ENCODE measurements around the gene LRP5.

LRP5 gene

DNA sequence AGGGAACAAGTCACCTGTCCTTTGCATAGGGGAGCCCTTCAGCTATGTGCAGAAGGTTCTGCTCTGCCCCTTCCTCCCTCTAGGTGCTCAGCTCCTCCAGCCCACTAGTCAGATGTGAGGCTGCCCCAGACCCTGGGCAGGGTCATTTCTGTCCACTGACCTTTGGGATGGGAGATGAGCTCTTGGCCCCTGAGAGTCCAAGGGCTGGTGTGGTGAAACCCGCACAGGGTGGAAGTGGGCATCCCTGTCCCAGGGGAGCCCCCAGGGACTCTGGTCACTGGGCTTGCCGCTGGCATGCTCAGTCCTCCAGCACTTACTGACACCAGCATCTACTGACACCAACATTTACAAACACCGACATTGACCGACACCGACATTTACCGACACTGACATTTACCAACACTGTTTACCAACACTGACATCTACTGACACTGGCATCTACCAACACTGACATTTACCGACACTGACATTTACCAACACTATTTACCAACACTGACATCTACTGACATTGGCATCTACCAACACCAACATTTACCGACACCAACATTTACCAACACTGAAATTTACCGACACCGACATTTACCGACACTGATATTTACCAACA, 76.3 kb downstream of the LRP5 start:
- H3K4me3 ChIP-seq (ENCODE audit: low read depth, low read length), result no peak overlapping the region
- TF ChIP-seq, protein P1, sequence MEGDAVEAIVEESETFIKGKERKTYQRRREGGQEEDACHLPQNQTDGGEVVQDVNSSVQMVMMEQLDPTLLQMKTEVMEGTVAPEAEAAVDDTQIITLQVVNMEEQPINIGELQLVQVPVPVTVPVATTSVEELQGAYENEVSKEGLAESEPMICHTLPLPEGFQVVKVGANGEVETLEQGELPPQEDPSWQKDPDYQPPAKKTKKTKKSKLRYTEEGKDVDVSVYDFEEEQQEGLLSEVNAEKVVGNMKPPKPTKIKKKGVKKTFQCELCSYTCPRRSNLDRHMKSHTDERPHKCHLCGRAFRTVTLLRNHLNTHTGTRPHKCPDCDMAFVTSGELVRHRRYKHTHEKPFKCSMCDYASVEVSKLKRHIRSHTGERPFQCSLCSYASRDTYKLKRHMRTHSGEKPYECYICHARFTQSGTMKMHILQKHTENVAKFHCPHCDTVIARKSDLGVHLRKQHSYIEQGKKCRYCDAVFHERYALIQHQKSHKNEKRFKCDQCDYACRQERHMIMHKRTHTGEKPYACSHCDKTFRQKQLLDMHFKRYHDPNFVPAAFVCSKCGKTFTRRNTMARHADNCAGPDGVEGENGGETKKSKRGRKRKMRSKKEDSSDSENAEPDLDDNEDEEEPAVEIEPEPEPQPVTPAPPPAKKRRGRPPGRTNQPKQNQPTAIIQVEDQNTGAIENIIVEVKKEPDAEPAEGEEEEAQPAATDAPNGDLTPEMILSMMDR (IDR thresholded peaks at IDR 0.05; ENCODE audit: low read depth, low read length), result no peak

DNA sequence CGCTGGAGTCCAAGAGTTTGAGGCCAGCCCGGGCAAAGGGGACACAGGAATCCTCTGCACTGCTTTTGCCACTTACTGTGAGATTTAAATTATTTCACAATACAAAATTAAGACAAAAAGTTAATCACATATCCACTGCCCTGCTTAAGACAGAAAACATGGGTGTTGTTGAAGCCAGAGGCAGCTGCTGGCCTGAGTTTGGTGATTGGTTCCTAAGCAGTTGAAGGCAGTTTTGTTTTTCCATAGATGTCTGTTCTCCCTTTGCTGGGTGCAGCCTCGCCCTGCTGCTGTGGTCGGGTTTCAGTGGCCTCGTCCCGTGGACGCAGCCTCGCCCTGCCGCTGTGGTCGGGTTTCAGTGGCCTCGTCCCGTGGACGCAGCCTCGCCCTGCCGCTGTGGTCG, 77.9 kb downstream of the LRP5 start:
- H3K4me3 ChIP-seq (ENCODE audit: low read depth, low read length), result no peak overlapping the region
- TF ChIP-seq, protein P1 (IDR thresholded peaks at IDR 0.05; ENCODE audit: low read depth, low read length), result no peak

DNA sequence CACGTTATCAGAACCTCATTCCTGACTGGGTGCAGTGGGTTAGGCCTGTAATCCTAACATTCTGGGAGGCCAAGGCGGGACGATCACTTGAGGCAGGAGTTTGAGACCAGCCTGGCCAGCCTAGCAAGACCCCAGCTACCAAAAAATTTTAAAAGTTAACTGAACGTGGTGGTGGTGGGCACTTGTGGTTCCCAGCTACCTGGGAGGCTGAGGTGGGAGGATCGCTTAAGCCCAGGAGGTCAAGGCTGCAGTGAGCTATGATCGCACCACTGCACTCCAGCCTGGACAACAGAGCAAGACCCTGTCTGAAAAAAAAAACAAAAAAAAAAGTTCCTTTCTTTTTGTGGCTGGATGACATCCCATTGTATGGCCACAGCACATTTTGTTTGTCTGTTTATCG, 80.4 kb downstream of the LRP5 start:
- TF ChIP-seq, protein P1 (IDR thresholded peaks at IDR 0.05; ENCODE audit: low read depth, low read length), result no peak

DNA sequence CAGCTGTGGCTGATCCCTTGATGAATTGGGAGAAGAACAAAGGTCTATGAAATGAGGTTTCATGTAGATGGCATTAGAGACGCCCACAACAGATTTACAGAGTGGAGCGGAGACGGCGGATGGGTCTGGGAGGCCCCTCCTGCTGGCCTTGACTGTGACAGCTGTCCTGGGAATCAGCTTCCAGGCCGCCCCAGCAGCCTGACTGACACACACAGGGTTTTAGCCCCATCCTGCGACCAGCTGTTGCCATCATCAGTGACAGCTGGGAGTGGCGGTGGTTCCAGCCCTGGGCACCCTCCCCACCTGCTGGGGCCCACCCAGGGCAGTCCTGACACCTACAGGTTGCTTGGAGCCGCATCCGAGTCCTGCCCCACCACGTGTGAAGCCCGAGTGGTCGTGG, 84.1 kb downstream of the LRP5 start:
- TF ChIP-seq, protein P1 (IDR thresholded peaks at IDR 0.05; ENCODE audit: low read depth, low read length), result no peak
- H3K4me3 ChIP-seq (ENCODE audit: low read depth, low read length), result no peak overlapping the region

More for the DNA sequence above, 80.4 kb downstream of the LRP5 start:
- no peak overlapping the region for H3K4me3 ChIP-seq (ENCODE audit: low read depth, low read length)

DNA sequence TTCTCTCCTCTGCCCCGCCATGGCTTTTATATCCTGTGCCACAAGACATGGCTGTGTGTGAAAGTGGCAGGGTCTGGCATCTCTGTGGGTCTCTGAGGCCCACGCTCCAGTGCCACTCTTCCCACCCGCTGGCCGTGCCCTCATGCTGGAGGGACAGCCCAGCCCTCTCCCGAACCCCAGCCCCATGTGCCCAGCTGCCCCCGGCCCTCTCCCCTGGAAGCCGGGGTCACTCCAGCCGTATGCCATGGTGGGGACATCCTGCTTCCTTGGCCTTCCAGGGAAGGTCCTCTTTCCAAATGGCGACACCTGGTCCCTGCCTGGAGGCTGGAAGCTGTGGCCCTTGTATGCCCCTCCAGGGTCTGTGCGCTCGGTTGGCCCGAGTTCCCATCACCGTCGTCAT, 84.9 kb downstream of the LRP5 start:
- no peak overlapping the region for H3K4me3 ChIP-seq (ENCODE audit: low read depth, low read length)
- TF ChIP-seq, protein P1 (IDR thresholded peaks at IDR 0.05; ENCODE audit: low read depth, low read length), result no peak

DNA sequence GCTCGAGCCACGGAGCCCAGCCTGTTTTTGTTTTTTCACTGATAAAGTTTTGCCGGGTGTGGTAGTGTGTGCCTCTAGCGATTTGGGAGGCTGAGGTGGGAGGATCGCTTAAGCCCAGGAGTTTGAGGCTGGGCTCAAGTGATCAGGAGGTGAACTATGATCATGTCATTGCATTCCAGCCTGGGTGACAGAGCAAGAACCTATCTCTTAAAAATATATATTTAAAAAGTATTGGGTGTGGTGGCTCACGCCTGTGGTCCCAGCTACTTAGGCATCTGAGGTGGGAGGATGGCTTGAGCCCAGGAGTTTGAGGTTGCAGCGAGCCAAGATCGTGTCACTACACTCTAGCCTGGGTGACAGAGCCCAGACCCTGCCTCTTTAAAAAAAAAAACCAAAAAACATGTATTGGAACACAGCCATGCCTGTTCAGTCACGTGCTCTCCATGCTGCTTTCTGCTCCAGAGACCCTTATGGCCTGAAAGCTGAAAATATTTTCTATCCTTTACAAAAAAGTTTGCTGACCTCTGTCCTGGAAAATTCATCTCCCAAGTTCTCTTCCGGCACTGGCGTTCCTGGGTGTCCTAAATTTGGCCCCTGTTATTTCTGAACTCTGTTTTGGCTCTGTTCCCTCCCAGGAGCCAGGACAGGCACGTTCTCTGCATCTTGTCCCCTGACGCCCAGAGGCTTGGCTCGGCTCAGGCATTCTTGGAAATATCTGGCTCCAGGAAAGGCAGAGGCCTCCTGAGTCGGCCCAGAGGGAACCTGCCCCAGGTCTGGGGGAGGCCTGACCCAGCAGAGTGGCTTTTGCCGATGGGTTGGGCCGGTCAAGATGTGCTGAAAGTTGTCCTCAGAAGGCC, 86.8 kb downstream of the LRP5 start:
- H3K4me3 ChIP-seq (ENCODE audit: low read depth, low read length), result no peak overlapping the region

More for the DNA sequence above, 86.8 kb downstream of the LRP5 start:
- TF ChIP-seq, protein P1 (IDR thresholded peaks at IDR 0.05; ENCODE audit: low read depth, low read length), result no peak

Measured in WI38 (cell line).